CD14-positive monocyte (primary cell): ENCODE results near the gene BTG3. TPM values are rescaled to one million over a fixed set of nuclear protein-coding genes. Genes with fewer than 3 reads are reported as not detected.

Experiments used
- DNase-seq, 3 donors: peaks; one replicate each; pipeline ENCODE4 v3.0.0-alpha.2; 2011 to 2022
- H2AFZ ChIP-seq: 2 replicates; pipeline ENCODE4 v1.6.0; 2012; ENCODE audit warnings: mild to moderate bottlenecking, low read depth, low read length, inconsistent platforms; ENCODE audit not compliant: insufficient read depth, poor library complexity, severe bottlenecking
- H3K27ac ChIP-seq, 2 donors: 1 replicate in 1 of 2; 2 replicates in 1 of 2; pipeline ENCODE4 v1.5.1; 2012 to 2013; ENCODE audit warnings: low read length in 2 of 2, control low read depth in 1 of 2, inconsistent platforms in 1 of 2, low read depth in 1 of 2, mild to moderate bottlenecking in 1 of 2
- H3K27me3 ChIP-seq, 2 donors: one replicate each; pipeline versions ENCODE4 v1.6.0 to v1.6.1; 2011 to 2013; ENCODE audit warnings: low read length in 2 of 2; ENCODE audit not compliant: control insufficient read depth in 2 of 2, insufficient read depth in 2 of 2
- H3K36me3 ChIP-seq, 2 donors: replicated peaks in 1 of 2; 1 replicate in 1 of 2; 2 replicates in 1 of 2; pipeline versions ENCODE4 v1.5.1 to v1.6.1; 2012 to 2013; ENCODE audit warnings: low read length in 2 of 2, control low read depth in 1 of 2, inconsistent platforms in 1 of 2, mild to moderate bottlenecking in 1 of 2; ENCODE audit not compliant: insufficient read depth in 2 of 2, control insufficient read depth in 1 of 2
- H3K4me1 ChIP-seq, 2 donors: 1 replicate in 1 of 2; 2 replicates in 1 of 2; pipeline versions ENCODE4 v1.5.1 to v1.6.1; 2012 to 2013; ENCODE audit warnings: low read length in 2 of 2, control low read depth in 1 of 2, inconsistent platforms in 1 of 2, mild to moderate bottlenecking in 1 of 2, moderate library complexity in 1 of 2; ENCODE audit not compliant: insufficient read depth in 2 of 2, control insufficient read depth in 1 of 2
- H3K4me2 ChIP-seq: replicated peaks from 2 replicates; pipeline ENCODE3; 2012; ENCODE audit warnings: low read length, moderate library complexity, mild to moderate bottlenecking; ENCODE audit not compliant: poor library complexity, severe bottlenecking; ENCODE audit errors: extremely low read depth
- H3K4me3 ChIP-seq, 3 experiments: fragments of 200-600 bp in 1 of 3; sonication (generic) in 1 of 3; replicated peaks in 1 of 3; 1 replicate in 2 of 3; 2 replicates in 1 of 3; pipeline ENCODE4 v1.5.1; 2011 to 2013; ENCODE audit warnings: low read length in 3 of 3, mild to moderate bottlenecking in 3 of 3, control low read depth in 2 of 3, low read depth in 2 of 3, inconsistent platforms in 1 of 3, moderate library complexity in 1 of 3
- H3K79me2 ChIP-seq: 2 replicates; pipeline ENCODE4 v1.6.0; 2012; ENCODE audit warnings: mild to moderate bottlenecking, control low read depth, inconsistent platforms, low read length, moderate library complexity; ENCODE audit not compliant: insufficient read depth
- H3K9ac ChIP-seq: 2 replicates; pipeline ENCODE4 v1.6.0; 2017; ENCODE audit warnings: low read length, mild to moderate bottlenecking; ENCODE audit not compliant: insufficient read depth, poor library complexity, severe bottlenecking
- H3K9me3 ChIP-seq, 2 donors: replicated peaks in 1 of 2; 1 replicate in 1 of 2; 2 replicates in 1 of 2; pipeline versions ENCODE4 v1.5.1 to v1.6.1; 2012 to 2013; ENCODE audit warnings: low read length in 2 of 2, control low read depth in 1 of 2; ENCODE audit not compliant: control insufficient read depth in 1 of 2, insufficient read depth in 1 of 2
- H4K20me1 ChIP-seq: 2 replicates; pipeline ENCODE4 v1.6.0; 2012; ENCODE audit warnings: mild to moderate bottlenecking, low read length, control low read depth, moderate library complexity; ENCODE audit not compliant: insufficient read depth
- H3K27ac Mint-ChIP-seq, 7 donors: one replicate each; pipeline ENCODE4 v1.8.0; 2020; ENCODE audit warnings: mild to moderate bottlenecking in 7 of 7, mixed read lengths in 7 of 7, moderate library complexity in 6 of 7, inconsistent platforms in 2 of 7
- H3K27me3 Mint-ChIP-seq, 3 donors: one replicate each; pipeline ENCODE4 v1.8.0; 2021 to 2022; ENCODE audit warnings: low read depth in 3 of 3, mild to moderate bottlenecking in 3 of 3, mixed read lengths in 3 of 3, moderate library complexity in 3 of 3, inconsistent platforms in 1 of 3
- H3K36me3 Mint-ChIP-seq, 2 donors: one replicate each; pipeline ENCODE4 v1.8.0; 2020; ENCODE audit warnings: mixed read lengths in 2 of 2, inconsistent platforms in 1 of 2, mild to moderate bottlenecking in 1 of 2
- H3K4me1 Mint-ChIP-seq: one replicate; pipeline ENCODE4 v1.8.0; 2020; ENCODE audit warnings: mild to moderate bottlenecking, mixed read lengths
- H3K4me3 Mint-ChIP-seq, 2 donors: one replicate each; pipeline ENCODE4 v1.8.0; 2020; ENCODE audit warnings: mild to moderate bottlenecking in 2 of 2, mixed read lengths in 2 of 2, moderate library complexity in 1 of 2
- H3K9me3 Mint-ChIP-seq, 7 donors: one replicate each; pipeline ENCODE4 v1.8.0; 2020 to 2022; ENCODE audit warnings: mixed read lengths in 7 of 7, mild to moderate bottlenecking in 6 of 7, moderate library complexity in 6 of 7, inconsistent platforms in 2 of 7
- CTCF ChIP-seq: fragments of 200-600 bp; IDR thresholded peaks from one replicate; pipeline ENCODE4 v1.8.0; 2022; ENCODE audit warnings: antibody characterized with exemption, mild to moderate bottlenecking
- WGBS: methylation state at CpG from one replicate; pipeline ENCODE4 v1.1.5; 2013; ENCODE audit warnings: missing lambda C conversion rate; ENCODE audit not compliant: insufficient coverage; 5-methylcytosine and 5-hydroxymethylcytosine counted together
- intact Hi-C, 2 donors: fragments of 100-400 bp; cut with micrococcal nuclease; formaldehyde crosslinking; loops; one replicate each; pipeline versions ENCODE4 v1.15.0 to v1.15.1; 2023
- polyA plus RNA-seq, 3 donors: library from polyadenylated mRNA; depleted of rRNA in 1 of 3; unstranded in 2 of 3; stranded (reverse) in 1 of 3; fragments of 300-500 nt in 2 of 3; fragments of >200 nt in 1 of 3; fragmentation: Illumina TruSeq in 2 of 3; gene quantifications; 1 replicate in 2 of 3; 2 replicates in 1 of 3; pipeline ENCODE4 v1.2.3, GENCODE V29; 2012 to 2021

BTG3 gene
- polyA plus RNA-seq, 3 donors: 1.9 to 10.4 (median 2.0) TPM

GRCh38 chr21:17552410-17552809, 60.3 kb downstream of the BTG3 start:
- Histone ChIP-seq H3K27ac (no peak overlapping the region), H4K20me1 (no peaks in the 10 kb centered on the region), H3K4me2 (no peak overlapping the region), H3K9ac (no peak overlapping the region), H3K79me2 (no peaks in the 10 kb centered on the region), H3K36me3 (no peaks in the 10 kb centered on the region), H3K27me3 (no peaks in the 10 kb centered on the region), H3K4me3 (no peak overlapping the region), H2AFZ (no peak overlapping the region), H3K4me1 (no peaks in the 10 kb centered on the region), H3K9me3 (no peaks in the 10 kb centered on the region)
- TF ChIP-seq CTCF: no peak
- Mint-ChIP-seq H3K36me3 (no peaks in the 10 kb centered on the region), H3K9me3 (no peaks in the 10 kb centered on the region), H3K4me1 (no peaks in the 10 kb centered on the region), H3K4me3 (no peak overlapping the region), H3K27ac (no peak overlapping the region), H3K27me3 (peaks cover 0 to 13% (median 3%) of the 10 kb centered on the region in 3 donors)
- no peak for DNase-seq
- intact Hi-C loops: no loop called here

- Histone ChIP-seq H3K4me3 (no peak overlapping the region), H4K20me1 (no peaks in the 10 kb centered on the region), H3K27ac (no peak overlapping the region), H3K27me3 (no peaks in the 10 kb centered on the region), H3K4me2 (no peak overlapping the region), H2AFZ (no peak overlapping the region), H3K79me2 (no peaks in the 10 kb centered on the region), H3K9me3 (no peaks in the 10 kb centered on the region), H3K36me3 (no peaks in the 10 kb centered on the region), H3K9ac (no peak overlapping the region), H3K4me1 (no peaks in the 10 kb centered on the region)
- peaks cover 3 to 19% (median 5%) of the 10 kb centered on the region in 3 donors for H3K27me3 Mint-ChIP-seq
- H3K36me3 Mint-ChIP-seq: no peaks in the 10 kb centered on the region
- no peak overlapping the region for H3K27ac Mint-ChIP-seq
- no peaks in the 10 kb centered on the region for H3K4me1 Mint-ChIP-seq
- intact Hi-C loops: no loop called here
- H3K9me3 Mint-ChIP-seq: no peaks in the 10 kb centered on the region
- WGBS: 81% methylated on average over 4 of the region's 5 CpGs
- no peak for TF ChIP-seq CTCF
- DNase-seq: no peak
- H3K4me3 Mint-ChIP-seq: no peak overlapping the region
Observed at GRCh38 chr21:17550671-17551308, 61.9 kb downstream of the BTG3 start.
